GM04504 (cell line): ENCODE data around the gene LILRA6.
"Not testable (repeated sequence)": the region's sequence is repeated elsewhere in the genome, so short reads cannot be mapped to it uniquely, and the experiment has no call there.

Source experiments
- DNase-seq: peaks from one replicate; pipeline ENCODE4 v3.0.0-alpha.2; 2012; ENCODE audit warnings: low read depth

LILRA6 gene

DNA sequence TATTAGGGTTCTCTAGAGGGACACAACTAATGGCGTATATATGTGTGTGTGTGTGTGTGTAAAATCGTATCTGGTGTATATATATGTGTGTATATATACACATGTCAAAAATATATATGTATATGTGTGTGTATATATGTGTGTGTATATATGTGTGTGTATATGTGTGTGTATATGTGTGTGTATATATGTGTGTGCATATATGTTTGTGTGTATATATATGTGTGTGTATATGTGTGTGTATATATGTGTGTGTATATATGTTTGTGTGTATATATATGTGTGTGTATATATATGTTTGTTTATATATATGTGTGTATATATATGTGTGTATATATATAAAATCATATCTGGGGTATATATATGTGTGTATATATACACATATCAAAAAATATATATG lies 19.9 kb upstream of the LILRA6 start:
- no peak for DNase-seq

DNA sequence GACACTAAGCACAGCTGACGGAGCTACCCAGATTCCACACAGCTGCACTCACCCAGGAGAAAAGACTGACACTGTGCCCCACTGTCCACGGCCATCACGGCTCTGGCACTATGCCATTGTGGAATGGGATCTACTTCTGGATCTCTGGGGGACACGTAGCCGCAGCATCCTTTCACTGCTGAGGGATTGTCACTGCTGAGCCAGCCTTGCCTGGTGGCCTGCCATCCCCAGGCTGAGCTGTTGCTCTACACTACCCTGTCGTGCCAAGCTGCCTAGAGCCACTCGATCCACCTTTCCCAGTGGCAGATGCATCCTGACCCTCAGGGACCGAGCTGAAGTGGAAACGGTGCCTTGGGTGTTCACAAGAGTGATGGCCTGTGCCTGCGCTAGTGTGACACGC lies 19.5 kb upstream of the LILRA6 start:
- DNase-seq, result no peak

DNA sequence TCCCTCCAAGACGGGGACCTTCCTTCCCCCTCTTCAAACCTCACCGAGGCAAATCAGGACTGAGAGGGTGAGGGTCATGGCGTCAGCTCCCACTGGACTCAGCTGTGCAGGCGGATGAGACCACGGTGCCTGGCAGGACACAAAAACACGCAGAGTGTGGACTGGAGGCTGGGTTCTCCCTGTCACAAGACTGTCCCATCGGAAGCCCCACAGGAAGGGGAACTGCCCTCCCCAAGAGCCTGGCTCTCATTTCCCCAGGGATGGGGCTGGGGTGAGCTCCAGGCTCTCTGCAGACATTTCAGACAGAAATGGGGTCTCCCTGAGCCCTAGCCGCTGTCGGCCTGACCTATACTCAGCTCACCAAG lies 14.5 kb upstream of the LILRA6 start, which contains the start of gene LILRB5:
Gene LILRB5 (minus strand): TSS at position 158 of the 365 bp plus-strand sequence. CDS start 80 bp downstream, at position 78.
- DNase-seq, result no peak

DNA sequence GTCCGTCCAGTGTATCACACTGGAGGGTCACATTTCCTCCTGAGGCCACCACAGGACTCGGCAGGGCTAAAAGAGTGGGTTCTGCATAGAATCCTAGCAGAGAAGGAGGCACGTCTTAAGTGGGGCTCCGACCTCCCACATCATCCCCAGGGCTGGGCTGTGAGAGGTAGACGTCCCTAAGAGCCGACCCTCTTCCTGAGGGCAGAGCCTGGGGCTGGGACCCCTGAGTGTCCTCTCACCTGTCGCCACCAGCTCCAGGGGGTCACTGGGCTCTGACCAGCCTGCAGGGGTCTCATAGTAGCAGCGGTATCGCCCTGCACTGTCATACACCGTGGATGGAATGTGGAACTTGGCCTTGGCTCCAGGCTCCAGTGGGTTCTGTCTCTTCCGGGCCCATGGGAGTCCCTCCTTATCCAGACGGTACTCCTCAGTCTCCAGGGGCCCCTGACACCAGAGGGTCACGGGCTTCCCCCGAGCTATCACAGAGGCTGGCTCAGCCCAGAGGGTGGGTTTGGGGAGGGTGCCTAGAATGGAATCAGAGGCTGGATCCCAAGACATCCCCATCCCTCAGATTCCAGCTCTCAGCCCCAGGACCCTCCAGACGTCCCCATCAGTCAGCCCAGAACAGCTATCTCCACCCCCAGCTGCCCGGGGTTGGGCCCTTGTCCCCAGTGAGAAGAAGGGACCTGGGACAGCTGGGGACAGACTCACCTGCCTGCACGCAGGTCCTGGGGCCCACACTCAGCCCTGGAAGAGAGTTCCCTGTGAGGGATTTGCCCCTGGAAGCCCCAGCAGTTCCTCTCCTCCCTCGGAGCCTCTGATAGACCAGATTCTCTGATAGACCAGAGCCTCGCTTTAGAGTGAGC lies 13.9 kb upstream of the LILRA6 start:
- DNase-seq, result no peak

DNA sequence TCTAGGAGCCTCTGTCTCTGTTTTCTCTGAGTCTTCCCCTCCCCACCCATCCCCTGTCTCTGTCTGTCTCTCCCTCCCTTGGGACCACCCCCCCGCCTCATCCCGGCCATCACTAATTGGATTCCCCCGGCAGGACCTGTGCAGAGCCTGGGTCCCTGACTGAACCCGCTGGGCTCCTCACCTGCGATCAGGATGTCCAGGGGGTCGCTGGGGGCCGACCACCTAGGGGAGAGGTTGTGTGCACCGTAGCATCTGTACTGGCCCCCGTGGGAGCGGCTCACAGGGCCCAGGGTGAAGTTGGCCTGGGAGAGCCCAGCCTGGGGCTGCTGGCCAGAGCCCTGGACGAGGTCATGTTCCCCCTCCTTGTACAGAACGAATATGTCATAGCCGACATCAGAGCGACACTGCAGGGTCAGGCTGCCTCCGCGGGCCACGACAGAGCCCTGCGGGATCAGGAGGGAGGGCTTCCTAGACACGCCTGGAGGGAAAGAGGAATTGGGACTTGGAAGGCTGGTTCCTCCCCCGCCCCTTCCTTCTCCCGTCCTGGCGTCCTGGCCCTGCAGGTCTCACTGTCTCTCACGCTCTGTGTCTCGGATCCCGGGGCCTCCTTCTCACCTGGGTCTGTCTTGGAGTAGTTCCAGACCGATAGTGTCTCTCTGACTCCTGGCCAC lies 12.7 kb upstream of the LILRA6 start:
- DNase-seq, result no peak

DNA sequence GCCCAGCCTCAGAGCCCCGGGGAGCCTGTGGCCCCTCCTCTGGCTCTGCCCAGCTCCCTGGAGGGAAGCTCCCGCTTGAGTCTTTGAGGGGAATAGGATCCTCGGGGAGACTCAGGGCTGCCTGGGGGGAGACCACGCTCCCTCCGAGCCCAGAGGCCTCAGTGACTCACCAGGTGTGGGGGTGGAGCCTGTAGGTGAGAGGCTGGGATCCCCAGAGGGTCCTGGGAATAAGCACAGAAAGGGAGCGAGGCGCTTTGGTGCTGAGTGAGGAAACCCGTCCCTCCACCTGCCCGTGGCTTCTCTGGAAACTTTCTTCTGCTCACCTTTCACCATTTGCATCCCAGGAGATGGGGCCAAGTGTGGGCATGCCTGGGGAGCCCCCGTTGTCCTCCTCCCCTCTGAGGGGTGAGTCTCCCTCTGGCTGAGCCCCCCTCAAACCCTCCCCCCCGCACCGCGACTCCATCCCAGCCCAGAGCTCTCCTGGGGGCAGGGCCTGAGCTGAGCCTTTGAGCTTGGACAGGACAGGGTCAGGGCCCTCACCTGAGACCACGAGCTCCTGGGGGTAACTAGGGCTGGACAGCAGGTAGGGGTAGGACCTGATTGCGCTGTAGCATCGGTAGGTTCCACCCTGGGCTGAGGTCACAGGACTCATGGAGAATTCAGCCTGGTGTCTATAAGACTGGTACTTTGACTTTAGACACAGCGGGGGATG lies 11.8 kb upstream of the LILRA6 start:
- no peak for DNase-seq

DNA sequence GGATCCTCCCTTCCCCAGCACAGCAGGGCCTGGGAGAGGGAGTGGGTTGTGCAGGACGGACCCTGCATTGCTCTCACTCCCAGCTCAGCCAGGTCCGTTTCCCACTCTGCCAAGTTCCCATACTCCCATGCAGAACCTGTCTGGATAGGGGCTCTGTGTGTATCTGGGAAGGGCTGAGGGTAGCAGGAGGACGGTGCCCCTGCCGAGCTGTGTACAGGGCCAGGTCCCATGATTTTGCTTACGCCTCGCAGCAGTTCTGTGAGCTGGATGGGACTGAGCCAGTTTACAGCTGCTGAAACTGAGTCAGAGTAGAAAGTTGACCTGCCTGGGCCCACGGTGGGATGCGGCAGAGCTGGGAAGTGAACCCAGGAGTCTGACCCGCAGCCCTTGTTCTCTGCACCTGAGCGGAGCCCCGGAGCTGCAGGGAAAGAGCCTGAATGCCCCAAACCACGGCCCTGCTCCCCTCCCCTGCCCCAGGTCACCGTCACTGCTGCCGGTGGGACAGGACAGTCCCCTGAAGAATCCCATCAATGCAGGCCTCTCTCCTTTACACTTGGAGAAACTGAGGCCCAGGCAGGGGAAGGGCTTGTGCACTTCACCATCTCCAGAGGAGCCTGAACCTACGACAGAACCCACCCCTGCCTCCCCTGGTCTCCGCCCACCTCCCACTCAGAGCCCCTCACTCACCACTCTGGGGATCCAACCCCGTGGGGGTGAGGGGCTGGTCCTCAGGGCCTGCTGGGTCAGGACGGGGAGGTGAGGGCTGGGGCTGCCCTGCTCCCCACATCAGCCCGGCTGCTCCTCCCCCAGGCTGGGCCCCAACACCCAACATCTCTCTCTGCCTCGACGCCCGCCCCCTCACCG lies 11.0 kb upstream of the LILRA6 start:
- DNase-seq, result no peak

DNA sequence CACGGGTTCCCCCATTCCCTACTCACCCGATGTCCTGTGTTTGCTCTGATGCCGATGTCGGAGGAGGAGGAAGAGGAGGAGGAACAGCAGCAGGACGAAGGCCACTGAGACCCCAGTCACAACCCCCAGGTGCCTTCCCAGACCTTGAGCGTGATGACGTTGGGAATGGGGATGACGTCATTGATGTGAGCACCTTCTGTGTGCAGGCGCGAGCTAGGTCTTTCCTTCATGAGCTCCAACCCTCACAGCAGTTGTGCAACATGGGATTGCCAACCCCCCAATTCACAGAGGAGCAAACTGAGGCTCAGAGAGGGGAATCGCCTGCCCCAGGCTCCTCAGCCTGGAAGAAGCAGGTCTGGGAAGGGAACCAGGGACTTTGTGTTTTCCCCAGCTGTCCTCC lies 10.3 kb upstream of the LILRA6 start:
- no peak for DNase-seq

DNA sequence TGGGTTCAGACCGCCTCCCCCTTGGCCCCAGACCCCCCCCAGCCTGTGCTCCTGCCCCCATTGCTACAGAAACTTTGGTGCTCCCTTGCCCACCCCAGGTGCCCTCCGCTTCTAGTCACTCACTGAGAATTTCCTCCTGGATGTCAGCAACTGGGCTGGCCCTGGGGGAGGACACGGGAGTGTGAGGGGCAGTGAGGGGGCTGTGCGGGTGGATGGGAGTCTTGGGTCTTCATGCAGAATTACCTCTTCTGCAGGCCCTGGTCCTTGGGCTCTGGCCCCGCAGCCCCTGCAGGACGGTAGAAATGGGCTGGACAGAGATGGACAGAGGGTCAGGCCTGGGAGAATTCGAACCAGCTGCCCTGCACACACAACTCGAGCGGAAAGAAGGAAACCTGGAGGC lies 9.7 kb upstream of the LILRA6 start:
- no peak for DNase-seq

DNA sequence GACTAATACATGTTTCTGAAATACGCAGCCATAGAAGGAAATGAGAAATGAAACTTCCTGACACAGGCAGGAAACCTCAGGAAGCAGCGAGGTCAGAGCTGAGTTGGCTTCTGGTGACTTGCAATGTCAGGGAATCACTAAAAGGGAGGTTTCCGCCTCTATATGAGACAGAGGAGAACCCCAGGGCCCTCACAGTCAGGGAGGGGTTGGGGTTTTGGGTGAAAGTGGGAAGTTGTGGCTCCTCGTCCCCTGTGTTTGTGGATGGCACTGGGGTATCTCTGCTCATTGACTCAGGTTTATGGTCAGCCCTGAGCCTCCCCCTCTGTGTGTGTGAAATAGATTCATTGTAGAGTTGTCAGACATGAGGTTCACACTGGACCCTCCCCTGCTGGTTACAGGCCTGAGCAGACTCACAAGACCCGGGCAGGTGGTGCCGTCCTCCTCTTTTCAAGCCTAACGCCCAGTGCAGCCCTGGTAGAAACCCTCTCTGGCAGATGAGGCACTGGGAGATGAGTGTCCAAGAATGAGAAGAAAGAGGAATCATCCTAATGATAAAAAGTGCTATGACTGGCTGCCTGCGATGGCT lies 5.5 kb upstream of the LILRA6 start:
- DNase-seq, result no peak

DNA sequence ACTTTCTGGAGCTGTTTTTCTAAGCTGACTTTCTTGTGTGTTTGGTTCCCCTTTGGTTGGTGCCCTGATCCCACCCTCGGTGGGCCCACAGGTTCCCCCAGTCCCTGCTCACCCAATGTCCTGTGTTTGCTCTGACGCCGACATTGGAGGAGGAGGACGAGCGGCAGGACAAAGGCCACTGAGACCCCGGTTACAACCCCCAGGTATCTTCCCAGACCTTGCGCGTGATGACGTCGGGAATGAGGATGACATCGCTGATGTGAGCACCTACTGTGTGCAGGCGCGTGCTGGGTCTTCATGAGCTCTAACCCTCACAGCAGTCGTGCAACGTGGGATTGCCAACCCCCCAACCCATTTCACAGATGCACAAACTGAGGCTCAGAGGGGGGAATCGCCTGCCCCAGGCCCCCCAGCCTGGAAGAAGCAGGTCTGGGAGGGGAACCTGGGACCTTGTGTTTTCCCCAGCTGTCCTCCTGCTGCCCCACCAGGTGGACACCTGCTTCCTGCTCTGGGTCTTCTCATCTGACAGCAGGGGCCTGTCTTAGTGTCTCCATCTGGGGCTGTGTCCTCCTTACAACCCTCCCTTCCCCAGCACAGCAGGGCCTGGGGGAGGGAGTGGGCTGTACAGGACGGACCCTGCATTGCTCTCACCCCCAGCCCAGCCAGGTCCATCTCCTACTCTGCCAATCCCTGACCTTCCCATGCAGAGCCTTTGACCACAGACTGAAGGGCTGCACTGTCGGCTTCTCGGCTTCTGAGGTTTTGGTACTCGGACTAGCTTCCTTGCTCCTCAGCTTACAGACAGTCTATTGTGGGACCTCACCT lies 4.7 kb upstream of the LILRA6 start:
- no peak for DNase-seq

DNA sequence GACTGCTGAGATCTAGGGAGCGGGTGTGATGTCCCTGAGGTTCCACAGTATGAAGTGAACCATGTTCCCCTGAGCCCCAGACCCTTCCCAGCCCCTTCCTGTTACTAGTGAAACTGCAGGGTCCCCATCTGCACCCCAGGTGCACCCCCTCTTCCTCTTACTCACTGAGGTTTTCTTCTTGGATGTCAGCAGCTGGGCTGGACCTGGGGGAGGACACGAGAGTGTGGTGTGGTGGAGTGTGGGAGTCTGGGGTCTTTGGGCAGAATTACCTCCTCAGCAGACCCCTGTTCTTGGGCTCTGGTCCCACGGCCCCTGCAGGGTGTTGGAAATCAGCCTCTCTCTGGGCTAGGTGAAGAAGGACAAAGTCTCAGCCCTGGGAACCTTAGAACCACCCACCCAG lies 3.3 kb upstream of the LILRA6 start:
- no peak for DNase-seq

DNA sequence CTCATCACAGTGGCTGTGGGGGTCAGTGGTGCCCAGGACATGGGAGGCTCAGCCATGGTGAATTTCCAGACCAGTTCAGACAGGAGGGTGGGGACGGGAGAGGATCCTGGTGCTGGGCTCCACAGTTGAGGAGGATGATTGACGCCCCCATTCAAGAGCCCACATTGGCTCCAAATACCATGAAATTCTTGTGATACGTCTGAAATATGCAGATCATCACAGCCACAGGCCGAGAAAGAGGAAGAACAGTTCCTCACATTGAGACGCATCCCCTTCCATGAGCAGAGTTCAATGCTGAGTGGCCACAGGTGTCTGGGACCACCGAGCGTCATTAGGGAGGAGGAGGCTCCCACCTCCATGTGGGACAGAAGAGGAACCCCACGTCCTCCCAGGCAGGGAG lies 1.2 kb upstream of the LILRA6 start:
- not testable (repeated sequence) for DNase-seq

DNA sequence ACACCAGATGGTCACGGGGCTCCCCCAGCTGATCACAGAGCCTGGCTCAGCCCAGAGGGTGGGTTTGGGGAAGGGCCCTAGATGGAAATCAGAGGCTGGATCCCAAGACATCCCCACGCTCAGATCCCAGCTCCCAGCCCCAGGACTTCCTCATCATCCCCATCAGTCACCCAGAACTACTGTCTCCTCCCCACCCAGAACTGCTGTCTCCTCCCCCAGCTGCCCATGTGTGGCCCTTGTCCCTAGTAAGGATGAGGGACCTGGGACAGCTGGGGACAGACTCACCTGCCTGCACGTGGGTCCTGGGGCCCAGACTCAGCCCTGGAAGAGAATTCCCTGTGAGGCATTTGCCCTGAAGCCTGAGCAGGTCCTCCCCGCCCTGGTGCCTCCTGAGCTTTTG lies 356 bp downstream of the LILRA6 start:
- not testable (repeated sequence) for DNase-seq

DNA sequence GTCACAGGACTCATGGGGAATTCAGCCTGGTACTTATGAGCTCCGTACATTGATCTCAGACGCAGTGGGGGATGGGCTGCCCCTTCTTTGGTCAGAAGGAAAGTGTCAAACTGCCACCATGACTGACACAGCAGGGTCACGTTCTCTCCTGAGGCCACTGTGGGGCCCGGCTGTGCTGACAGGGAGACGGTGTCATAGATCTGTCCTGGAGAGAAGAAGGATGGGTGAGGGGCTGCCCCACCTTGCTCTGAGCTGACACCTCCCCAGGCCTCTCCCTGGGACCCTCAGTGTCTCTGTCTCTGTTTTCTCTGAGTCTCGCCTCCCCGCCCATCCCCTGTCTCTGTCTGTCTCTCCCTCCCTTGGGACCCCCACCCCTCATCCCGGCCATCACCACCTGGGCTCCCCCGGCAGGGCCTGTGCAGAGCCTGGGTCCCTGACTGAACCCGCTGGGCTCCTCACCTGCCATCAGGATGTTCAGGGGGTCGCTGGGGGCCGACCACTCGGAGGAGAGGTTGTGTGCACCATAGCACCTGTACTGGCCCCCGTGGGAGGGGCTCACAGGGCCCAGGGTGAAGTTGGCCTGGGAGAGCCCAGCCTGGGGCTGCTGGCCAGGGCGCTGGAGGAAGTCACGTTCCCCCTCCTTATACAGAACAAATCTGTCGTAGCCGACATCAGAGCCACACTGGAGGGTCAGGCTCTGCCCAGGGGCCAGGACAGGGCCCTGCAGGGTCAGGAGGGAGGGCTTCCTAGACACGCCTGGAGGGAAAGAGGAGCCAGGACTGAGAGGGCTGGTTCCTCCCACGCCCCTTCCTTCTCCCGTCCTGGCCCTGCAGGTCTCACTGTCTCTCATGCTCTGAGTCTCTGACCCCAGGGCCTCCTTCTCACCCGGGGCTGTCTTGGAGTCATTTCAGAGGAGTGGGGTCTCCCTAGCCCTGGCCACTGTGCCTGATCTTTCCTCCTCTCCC lies 1.9 kb downstream of the LILRA6 start:
- not testable (repeated sequence) for DNase-seq

DNA sequence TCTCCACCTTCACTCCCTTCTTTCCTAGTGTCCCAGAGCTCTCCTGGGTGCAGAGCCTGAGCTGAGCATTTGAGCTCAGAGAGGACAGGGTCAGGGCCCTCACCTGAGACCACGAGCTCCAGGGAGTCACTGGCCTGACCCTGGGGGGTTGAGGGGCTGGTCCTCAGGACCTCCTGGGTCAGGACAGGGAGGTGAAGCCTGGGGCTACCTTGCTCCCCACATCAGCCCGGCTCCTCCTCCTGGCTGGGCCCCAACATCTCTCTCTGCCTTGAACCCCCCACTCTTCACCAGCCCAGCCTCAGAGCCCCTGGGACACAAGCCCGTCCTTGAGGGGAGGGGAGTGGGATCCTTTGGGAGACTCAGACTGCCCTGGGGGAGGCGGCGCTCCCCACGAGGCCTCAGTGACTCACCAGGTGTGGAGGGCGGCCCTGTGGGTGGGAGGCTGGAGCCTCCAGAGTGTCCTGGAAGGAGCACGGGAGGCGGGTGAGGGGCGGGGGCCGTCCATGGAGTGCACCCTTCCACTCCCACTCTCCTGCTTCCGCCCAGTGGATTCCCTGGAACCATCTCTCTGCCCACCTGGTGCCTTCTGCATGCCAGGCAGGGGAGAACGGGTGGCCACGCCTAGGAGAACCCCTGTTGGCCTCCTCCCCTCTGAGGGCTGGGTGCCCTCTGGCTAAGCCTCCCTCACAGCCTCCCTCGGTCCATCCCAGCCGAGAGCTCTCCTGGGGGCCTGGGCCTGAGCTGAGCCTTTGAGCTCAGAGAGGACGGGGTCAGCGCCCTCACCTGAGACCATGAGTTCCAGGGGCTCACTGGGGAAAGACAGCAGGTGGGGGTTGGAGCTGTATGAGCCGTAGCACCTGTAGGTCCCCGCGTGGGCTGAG lies 2.9 kb downstream of the LILRA6 start:
- not testable (repeated sequence) for DNase-seq

DNA sequence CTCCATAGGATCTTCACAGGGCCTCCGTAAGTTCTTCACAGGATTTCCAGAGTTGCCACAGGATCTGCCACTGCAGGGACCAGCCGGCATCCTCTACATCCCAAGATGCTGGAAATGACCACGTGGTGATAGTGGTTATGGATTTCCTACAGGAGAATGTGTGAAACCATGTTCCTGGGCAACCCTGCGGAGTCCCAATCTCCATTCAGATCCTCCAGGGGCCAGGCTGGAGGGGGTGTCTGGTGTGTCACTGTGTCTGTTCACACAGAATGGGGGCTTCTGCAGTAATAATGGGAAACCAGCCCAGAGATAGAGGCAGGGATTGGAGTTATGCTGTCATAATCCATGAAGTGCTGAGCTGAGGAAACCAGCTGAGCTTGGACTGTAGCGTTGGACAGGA lies 8.6 kb downstream of the LILRA6 start:
- no peak for DNase-seq
